OCI-LY7 (cell line): ENCODE data around the gene RASGRP4. TPM values are rescaled to one million over a fixed set of nuclear protein-coding genes. Genes with fewer than 3 reads are reported as not detected.

ENCODE experiments used
- BruUV-seq: library from RNA; stranded (reverse); fragments of 400-500 nt; replicated peaks from 2 replicates; lab custom pipeline; 2021; lab: Mats Ljungman, UMichigan
- CTCF ChIA-PET: fragments of 300-600 bp; sonication (Branson Sonifier 250); formaldehyde crosslinking; loops from one replicate; lab custom pipeline; 2022; ENCODE audit warnings: antibody characterized with exemption; ENCODE audit not compliant: unreplicated experiment; lab: Charles Lee
- POLR2A ChIA-PET: fragments of 300-600 bp; sonication (Branson Sonifier 250); formaldehyde crosslinking; loops from one replicate; lab custom pipeline; 2022; ENCODE audit warnings: antibody characterized with exemption; lab: Charles Lee
- DNase-seq: peaks from one replicate; pipeline ENCODE4 v3.0.0-alpha.2; 2015; ENCODE audit warnings: low spot score
- H2AFZ ChIP-seq: fragments of 200-600 bp; sonication (generic), shearing (Covaris generic); 2 replicates; pipeline ENCODE4 v1.6.1; 2014; ENCODE audit warnings: mild to moderate bottlenecking, antibody characterized with exemption, low read length, moderate library complexity
- H3K27ac ChIP-seq: fragments of 200-600 bp; sonication (generic); 2 replicates; pipeline ENCODE4 v1.5.1; 2014; ENCODE audit warnings: mixed run types, low read depth, mild to moderate bottlenecking, moderate library complexity, low read length, inconsistent platforms; ENCODE audit not compliant: poor library complexity, severe bottlenecking
- H3K36me3 ChIP-seq: fragments of 200-600 bp; sonication (generic); 2 replicates; pipeline ENCODE4 v1.6.1; 2014; ENCODE audit warnings: mild to moderate bottlenecking, antibody characterized with exemption, low read length, moderate library complexity, mixed read lengths; ENCODE audit not compliant: insufficient read depth
- H3K4me1 ChIP-seq: fragments of 200-600 bp; sonication (generic); 2 replicates; pipeline ENCODE4 v1.5.1; 2014; ENCODE audit warnings: mild to moderate bottlenecking, low read length; ENCODE audit not compliant: insufficient read depth, poor library complexity, severe bottlenecking
- H3K4me2 ChIP-seq: fragments of 200-600 bp; sonication (generic); 2 replicates; pipeline ENCODE4 v1.6.1; 2014; ENCODE audit warnings: mild to moderate bottlenecking, low read length
- H3K4me3 ChIP-seq: fragments of 200-600 bp; sonication (generic); 2 replicates; pipeline ENCODE4 v1.5.1; 2014; ENCODE audit warnings: mild to moderate bottlenecking, low read depth, low read length; ENCODE audit not compliant: poor library complexity, severe bottlenecking
- H3K79me2 ChIP-seq: fragments of 200-600 bp; sonication (generic); 2 replicates; pipeline ENCODE4 v1.6.1; 2016; ENCODE audit warnings: low read depth, mild to moderate bottlenecking, low read length, moderate library complexity, mixed read lengths; ENCODE audit not compliant: insufficient read depth
- H3K9me2 ChIP-seq: fragments of 200-600 bp; sonication (generic); 2 replicates; pipeline ENCODE4 v1.6.1; 2016; ENCODE audit warnings: mild to moderate bottlenecking, low read length, mixed read lengths; ENCODE audit not compliant: insufficient read depth
- H3K9me3 ChIP-seq: fragments of 200-600 bp; sonication (generic); 2 replicates; pipeline ENCODE4 v1.6.1; 2014; ENCODE audit warnings: mild to moderate bottlenecking, mixed run types, low read length, mixed read lengths
- H4K20me1 ChIP-seq: fragments of 200-600 bp; sonication (generic); 2 replicates; pipeline ENCODE4 v1.6.1; 2014; ENCODE audit warnings: mild to moderate bottlenecking, antibody characterized with exemption, low read length, moderate library complexity, mixed read lengths; ENCODE audit not compliant: insufficient read depth
- CTCF ChIP-seq: fragments of 200-600 bp; sonication (generic); conservative IDR thresholded peaks from 2 replicates; pipeline ENCODE4 v1.5.1; 2014; ENCODE audit warnings: mild to moderate bottlenecking, antibody characterized with exemption, low read length, moderate library complexity, mixed read lengths
- EZH2phosphoT487 ChIP-seq: fragments of 200-600 bp; sonication (generic); IDR thresholded peaks from 2 replicates; pipeline ENCODE4 v1.6.1; 2018; ENCODE audit warnings: low read depth, borderline replicate concordance, mild to moderate bottlenecking, mixed run types, antibody characterized with exemption, low read length, moderate library complexity, mixed read lengths
- intact Hi-C: fragments of 100-400 bp; cut with micrococcal nuclease; formaldehyde crosslinking; loops from one replicate; pipeline ENCODE4 v1.10.0; 2022; ENCODE audit not compliant: unreplicated experiment
- total RNA-seq, 2 experiments: library from RNA; depleted of rRNA in 1 of 2; stranded (reverse); fragments of >200 nt in 1 of 2; shearing (Covaris generic) in 1 of 2; gene quantifications; 2 replicates each; pipeline ENCODE4 v1.2.3, GENCODE V29; 2014 to 2022

RASGRP4 gene
- total RNA-seq, 2 experiments from 2014 or later: not detected

- no TSS peak for BruUV-seq
- POLR2A ChIA-PET: no interaction called here
- no peak overlapping the region for H3K4me2 ChIP-seq
- CTCF ChIA-PET: no interaction called here
- H4K20me1 ChIP-seq: no peaks in the 10 kb centered on the region
- no peak overlapping the region for H3K27ac ChIP-seq
- TF ChIP-seq EZH2phosphoT487: no peak
- TF ChIP-seq CTCF: no peak
- peaks cover 9% of the 10 kb centered on the region for H3K4me1 ChIP-seq
- no peak for DNase-seq
- H2AFZ ChIP-seq: no peak overlapping the region
- intact Hi-C loops: no loop called here
- no peaks in the 10 kb centered on the region for H3K36me3 ChIP-seq
- H3K9me3 ChIP-seq: no peaks in the 10 kb centered on the region
- H3K9me2 ChIP-seq: no peaks in the 10 kb centered on the region
- H3K4me3 ChIP-seq: no peak overlapping the region
- H3K79me2 ChIP-seq: no peaks in the 10 kb centered on the region
These were observed 33.2 kb downstream of the RASGRP4 start for GRCh38 chr19:38392707-38393308.

- no peak for DNase-seq
- H4K20me1 ChIP-seq: no peaks in the 10 kb centered on the region
- intact Hi-C loops: no loop called here
These were observed 34.0 kb downstream of the RASGRP4 start for GRCh38 chr19:38391911-38392464.

More at GRCh38 chr19:38391911-38392464, 34.0 kb downstream of the RASGRP4 start:
- ChIA-PET POLR2A (no interaction called here), CTCF (no interaction called here)
- BruUV-seq: no TSS peak
- Histone ChIP-seq H3K9me2 (no peaks in the 10 kb centered on the region), H3K79me2 (no peaks in the 10 kb centered on the region), H3K9me3 (no peaks in the 10 kb centered on the region), H3K4me2 (no peak overlapping the region), H3K36me3 (no peaks in the 10 kb centered on the region), H3K4me3 (no peak overlapping the region), H3K27ac (no peak overlapping the region), H2AFZ (no peak overlapping the region), H3K4me1 (peaks cover 9% of the 10 kb centered on the region)
- TF ChIP-seq EZH2phosphoT487 (no peak), CTCF (no peak)
